ENCODE results near the gene TCF3.

Gene TCF3

GRCh38 chr19:1631557-1632100 is 20.8 kb downstream of the TCF3 start:
- intact Hi-C loops (cut with DNase I; ENCODE audit: low total_unique reads) = loop anchor here (5.0 kb wide), 1 partner anchor 41 kb away; no protein-coding TSS in a partner anchor
- H3K27ac ChIP-seq = no peak overlapping the region
- no peaks in the 10 kb centered on the region for H3K4me1 ChIP-seq
- peaks cover 12 to 79% (median 47%) of the 10 kb centered on the region in 3 donors for H3K36me3 ChIP-seq
- H3K27me3 ChIP-seq = no peaks in the 10 kb centered on the region
- DNase-seq = no peak
- H3K4me3 ChIP-seq = no peak overlapping the region
- H3K9me3 ChIP-seq = no peaks in the 10 kb centered on the region
- TF ChIP-seq, protein P1, sequence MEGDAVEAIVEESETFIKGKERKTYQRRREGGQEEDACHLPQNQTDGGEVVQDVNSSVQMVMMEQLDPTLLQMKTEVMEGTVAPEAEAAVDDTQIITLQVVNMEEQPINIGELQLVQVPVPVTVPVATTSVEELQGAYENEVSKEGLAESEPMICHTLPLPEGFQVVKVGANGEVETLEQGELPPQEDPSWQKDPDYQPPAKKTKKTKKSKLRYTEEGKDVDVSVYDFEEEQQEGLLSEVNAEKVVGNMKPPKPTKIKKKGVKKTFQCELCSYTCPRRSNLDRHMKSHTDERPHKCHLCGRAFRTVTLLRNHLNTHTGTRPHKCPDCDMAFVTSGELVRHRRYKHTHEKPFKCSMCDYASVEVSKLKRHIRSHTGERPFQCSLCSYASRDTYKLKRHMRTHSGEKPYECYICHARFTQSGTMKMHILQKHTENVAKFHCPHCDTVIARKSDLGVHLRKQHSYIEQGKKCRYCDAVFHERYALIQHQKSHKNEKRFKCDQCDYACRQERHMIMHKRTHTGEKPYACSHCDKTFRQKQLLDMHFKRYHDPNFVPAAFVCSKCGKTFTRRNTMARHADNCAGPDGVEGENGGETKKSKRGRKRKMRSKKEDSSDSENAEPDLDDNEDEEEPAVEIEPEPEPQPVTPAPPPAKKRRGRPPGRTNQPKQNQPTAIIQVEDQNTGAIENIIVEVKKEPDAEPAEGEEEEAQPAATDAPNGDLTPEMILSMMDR (IDR thresholded peaks at IDR 0.05) = no peak

DNA sequence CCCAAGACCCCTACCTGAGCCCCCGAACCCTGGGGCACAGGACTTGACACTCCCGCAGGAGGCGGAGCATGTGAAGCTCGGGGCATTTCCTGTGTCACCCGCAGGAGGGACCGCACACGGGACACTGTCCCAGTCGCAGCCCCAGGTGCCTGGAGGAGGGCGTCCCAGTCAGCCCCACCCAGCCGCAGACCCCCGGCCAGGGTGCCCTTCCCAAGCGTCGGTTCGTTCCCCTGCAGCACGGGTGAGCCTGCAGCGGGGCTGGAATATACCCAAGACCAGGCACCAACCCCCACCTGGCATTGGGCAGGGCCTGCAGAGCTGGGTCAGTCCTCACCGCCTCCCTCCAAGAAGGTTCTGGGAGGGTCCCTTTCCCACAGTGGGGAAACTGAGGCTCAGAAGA is 21.6 kb downstream of the TCF3 start:
- H3K36me3 ChIP-seq = peaks cover 12 to 79% (median 38%) of the 10 kb centered on the region in 3 donors
- DNase-seq = no peak

DNA sequence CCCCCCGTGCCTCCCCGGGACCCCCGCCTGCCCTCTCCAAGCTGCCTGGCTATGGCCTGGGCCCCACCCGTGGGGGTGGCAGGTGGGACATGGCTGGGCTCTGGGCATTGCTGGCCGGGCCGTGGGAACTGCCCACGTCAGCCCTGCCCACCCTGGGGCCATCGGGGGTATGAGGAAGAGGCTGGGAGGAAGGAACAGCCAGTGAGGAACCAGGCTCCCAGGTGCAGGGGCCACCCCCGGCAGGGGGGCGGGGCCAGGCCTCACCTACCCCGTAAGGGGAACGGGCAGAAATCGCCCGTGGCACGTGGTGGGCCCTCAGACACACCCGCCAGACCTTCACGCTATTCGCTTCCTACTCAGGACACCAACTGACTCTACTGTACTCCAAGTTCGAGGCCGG is 22.4 kb downstream of the TCF3 start:
- Histone ChIP-seq H3K27ac (no peak overlapping the region), H3K36me3 (peaks cover 12 to 84% (median 38%) of the 10 kb centered on the region in 3 donors), H3K27me3 (no peaks in the 10 kb centered on the region), H3K9me3 (no peaks in the 10 kb centered on the region), H3K4me1 (no peaks in the 10 kb centered on the region), H3K4me3 (no peak overlapping the region)
- TF ChIP-seq, protein P1 (IDR thresholded peaks at IDR 0.05) = no peak
- no peak for DNase-seq
- intact Hi-C loops (cut with DNase I; ENCODE audit: low total_unique reads) = loop anchor here (5.0 kb wide), 1 partner anchor 42 kb away; no protein-coding TSS in a partner anchor

More for the DNA sequence above, 21.6 kb downstream of the TCF3 start:
- no peaks in the 10 kb centered on the region for H3K4me1 ChIP-seq
- TF ChIP-seq, protein P1 (IDR thresholded peaks at IDR 0.05) = no peak
- H3K9me3 ChIP-seq = no peaks in the 10 kb centered on the region
- no peak overlapping the region for H3K27ac ChIP-seq
- no peak overlapping the region for H3K4me3 ChIP-seq
- intact Hi-C loops (cut with DNase I; ENCODE audit: low total_unique reads) = loop anchor here (5.0 kb wide), 1 partner anchor 41 kb away; no protein-coding TSS in a partner anchor
- H3K27me3 ChIP-seq = no peaks in the 10 kb centered on the region

GRCh38 chr19:1629256-1629808 is 23.1 kb downstream of the TCF3 start:
- DNase-seq = no peak
- Histone ChIP-seq H3K27ac (no peak overlapping the region), H3K36me3 (peaks cover 9 to 84% (median 31%) of the 10 kb centered on the region in 3 donors), H3K4me1 (no peaks in the 10 kb centered on the region), H3K4me3 (no peak overlapping the region), H3K27me3 (no peaks in the 10 kb centered on the region), H3K9me3 (no peaks in the 10 kb centered on the region)
- intact Hi-C loops (cut with DNase I; ENCODE audit: low total_unique reads) = no loop called here
- TF ChIP-seq, protein P1 (IDR thresholded peaks at IDR 0.05) = no peak

DNA sequence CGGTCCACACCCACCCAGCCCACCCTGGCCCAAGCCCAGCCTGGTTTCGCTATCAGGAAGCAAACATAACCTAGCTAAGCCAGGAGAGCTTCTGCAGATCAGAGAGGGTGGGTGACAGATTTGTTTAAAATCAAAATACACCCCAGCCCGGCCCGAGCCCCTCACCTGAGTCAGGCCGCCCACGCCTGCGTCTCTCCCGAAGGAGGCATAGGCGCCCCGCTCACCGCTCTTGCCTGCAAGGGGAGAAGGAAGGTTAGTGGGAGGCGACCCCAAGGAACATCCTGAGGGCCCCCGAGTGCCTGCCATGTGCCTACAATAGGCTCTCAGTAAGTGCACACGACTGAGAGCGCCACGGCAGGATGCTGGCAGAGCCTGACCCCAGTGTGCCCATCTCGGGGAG is 25.2 kb downstream of the TCF3 start:
- H3K36me3 ChIP-seq = peaks cover 11 to 79% (median 35%) of the 10 kb centered on the region in 3 donors
- TF ChIP-seq, protein P1 (IDR thresholded peaks at IDR 0.05) = no peak
- H3K9me3 ChIP-seq = no peaks in the 10 kb centered on the region
- DNase-seq = no peak
- intact Hi-C loops (cut with DNase I; ENCODE audit: low total_unique reads) = no loop called here
- H3K27me3 ChIP-seq = no peaks in the 10 kb centered on the region
- no peak overlapping the region for H3K4me3 ChIP-seq
- H3K4me1 ChIP-seq = no peaks in the 10 kb centered on the region
- H3K27ac ChIP-seq = no peak overlapping the region

All from tibial artery (tissue), 4 donors.